Measurements from ENCODE around the gene NOSTRIN.

DNA sequence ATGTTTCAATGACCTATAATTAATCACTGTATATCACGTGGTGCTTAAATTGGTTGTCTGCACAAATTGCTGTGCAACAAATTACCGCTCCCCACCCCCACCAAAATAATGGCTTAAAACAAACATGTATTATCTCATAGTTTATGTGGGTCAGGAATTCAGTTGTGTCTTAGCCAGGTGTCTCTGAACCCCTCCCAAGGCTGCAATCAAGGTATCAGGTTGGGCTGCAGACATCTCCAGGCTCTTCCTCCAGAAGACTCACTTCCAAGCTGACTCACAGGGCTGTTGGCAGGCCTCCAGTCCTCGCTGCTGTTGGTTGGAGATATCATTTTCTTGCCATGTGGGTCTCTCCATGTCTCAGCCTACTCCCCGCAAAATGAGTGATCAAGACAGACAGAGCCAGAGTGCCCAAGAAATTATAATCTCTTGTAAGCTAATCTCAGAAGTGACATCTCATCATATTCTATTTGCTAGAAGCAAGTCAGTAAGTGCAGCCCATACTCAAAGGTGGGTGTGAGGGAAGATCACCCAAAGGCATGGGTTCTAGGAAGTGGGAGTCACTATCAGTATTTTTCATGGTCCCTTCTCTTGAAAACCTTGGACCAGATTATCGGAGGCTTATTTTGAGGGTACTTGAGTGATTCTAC is 49.4 kb downstream of the NOSTRIN start:
- TF ChIP-seq, protein P1, sequence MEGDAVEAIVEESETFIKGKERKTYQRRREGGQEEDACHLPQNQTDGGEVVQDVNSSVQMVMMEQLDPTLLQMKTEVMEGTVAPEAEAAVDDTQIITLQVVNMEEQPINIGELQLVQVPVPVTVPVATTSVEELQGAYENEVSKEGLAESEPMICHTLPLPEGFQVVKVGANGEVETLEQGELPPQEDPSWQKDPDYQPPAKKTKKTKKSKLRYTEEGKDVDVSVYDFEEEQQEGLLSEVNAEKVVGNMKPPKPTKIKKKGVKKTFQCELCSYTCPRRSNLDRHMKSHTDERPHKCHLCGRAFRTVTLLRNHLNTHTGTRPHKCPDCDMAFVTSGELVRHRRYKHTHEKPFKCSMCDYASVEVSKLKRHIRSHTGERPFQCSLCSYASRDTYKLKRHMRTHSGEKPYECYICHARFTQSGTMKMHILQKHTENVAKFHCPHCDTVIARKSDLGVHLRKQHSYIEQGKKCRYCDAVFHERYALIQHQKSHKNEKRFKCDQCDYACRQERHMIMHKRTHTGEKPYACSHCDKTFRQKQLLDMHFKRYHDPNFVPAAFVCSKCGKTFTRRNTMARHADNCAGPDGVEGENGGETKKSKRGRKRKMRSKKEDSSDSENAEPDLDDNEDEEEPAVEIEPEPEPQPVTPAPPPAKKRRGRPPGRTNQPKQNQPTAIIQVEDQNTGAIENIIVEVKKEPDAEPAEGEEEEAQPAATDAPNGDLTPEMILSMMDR (conservative IDR thresholded peaks at IDR 0.05; ENCODE audit: low read length), result no peak
- TF ChIP-seq EZH2phosphoT487 (IDR thresholded peaks at IDR 0.05; ENCODE audit: borderline replicate concordance), result no peak
